ENCODE results near the gene NAA35.
A peak's percentile ranks its signal among the peaks of the same experiment; 100 is the strongest.

The NAA35 gene

DNA sequence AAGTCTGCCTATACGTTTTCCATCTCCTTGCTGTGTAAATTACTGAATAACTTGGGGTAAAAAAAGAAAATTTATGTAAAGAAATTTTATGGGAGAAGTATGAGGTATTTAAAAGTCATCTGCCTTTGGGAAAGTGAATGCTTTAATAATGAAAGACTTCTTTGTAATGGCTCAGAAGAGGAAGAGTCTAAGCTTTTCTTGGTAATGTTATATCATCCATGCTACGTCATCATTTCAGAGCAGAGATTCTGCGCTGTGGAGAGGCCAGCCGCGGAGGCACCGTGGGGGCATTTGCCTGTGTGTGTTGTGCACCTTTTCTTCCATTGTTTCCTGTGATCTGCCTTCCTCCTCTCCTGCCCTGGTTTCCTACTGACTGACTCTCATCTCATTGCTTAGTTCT lies 80.2 kb downstream of the NAA35 start:
- H3K27ac ChIP-seq, result no peak overlapping the region
- TF ChIP-seq, protein P1, sequence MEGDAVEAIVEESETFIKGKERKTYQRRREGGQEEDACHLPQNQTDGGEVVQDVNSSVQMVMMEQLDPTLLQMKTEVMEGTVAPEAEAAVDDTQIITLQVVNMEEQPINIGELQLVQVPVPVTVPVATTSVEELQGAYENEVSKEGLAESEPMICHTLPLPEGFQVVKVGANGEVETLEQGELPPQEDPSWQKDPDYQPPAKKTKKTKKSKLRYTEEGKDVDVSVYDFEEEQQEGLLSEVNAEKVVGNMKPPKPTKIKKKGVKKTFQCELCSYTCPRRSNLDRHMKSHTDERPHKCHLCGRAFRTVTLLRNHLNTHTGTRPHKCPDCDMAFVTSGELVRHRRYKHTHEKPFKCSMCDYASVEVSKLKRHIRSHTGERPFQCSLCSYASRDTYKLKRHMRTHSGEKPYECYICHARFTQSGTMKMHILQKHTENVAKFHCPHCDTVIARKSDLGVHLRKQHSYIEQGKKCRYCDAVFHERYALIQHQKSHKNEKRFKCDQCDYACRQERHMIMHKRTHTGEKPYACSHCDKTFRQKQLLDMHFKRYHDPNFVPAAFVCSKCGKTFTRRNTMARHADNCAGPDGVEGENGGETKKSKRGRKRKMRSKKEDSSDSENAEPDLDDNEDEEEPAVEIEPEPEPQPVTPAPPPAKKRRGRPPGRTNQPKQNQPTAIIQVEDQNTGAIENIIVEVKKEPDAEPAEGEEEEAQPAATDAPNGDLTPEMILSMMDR (IDR thresholded peaks at IDR 0.05; ENCODE audit: low read depth, low read length), result no peak
- no peaks in the 10 kb centered on the region for H3K27me3 ChIP-seq (ENCODE audit: insufficient read depth, low read depth, severe bottlenecking)
- no peak for DNase-seq
- H3K36me3 ChIP-seq, result peaks cover 54% of the 10 kb centered on the region
- H3K9me3 ChIP-seq (ENCODE audit: severe bottlenecking), result no peaks in the 10 kb centered on the region
- H3K4me3 ChIP-seq (ENCODE audit: low read depth, low read length), result no peak overlapping the region

DNA sequence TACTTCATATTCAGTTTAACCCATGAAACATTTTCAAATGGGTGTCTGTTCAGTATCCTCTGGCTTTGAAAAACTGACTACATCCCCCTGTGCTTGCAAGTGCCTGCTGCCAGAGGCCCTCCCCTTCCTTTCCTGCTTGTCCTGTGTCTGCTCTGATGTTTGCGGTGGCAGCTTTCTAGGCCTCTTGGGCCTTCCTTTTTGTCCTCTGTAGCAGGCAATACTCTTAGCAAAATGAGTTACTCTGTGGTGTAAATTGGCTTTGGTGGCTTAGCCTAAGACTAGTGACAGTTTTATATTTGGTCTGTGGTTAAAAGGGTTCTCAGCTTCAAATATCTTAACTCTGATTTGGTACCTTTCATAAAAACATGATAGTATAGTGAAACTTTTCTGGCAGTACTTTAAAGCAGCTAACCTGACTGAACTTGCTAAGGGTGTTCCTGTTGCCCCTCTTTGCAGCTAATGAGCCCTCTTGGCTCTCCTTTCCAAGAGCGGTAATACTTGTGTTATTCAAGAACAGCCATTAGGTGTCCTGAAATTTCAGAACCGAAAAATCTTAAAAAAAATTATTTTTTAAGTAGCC lies 81.8 kb downstream of the NAA35 start:
- no peak for DNase-seq
- Histone ChIP-seq H3K36me3 (peaks cover 56% of the 10 kb centered on the region), H3K27me3 (ENCODE audit: insufficient read depth, low read depth, severe bottlenecking) (no peaks in the 10 kb centered on the region), H3K4me3 (ENCODE audit: low read depth, low read length) (no peak overlapping the region), H3K27ac (no peak overlapping the region), H3K9me3 (ENCODE audit: severe bottlenecking) (no peaks in the 10 kb centered on the region)
- TF ChIP-seq, protein P1 (IDR thresholded peaks at IDR 0.05; ENCODE audit: low read depth, low read length), result no peak

DNA sequence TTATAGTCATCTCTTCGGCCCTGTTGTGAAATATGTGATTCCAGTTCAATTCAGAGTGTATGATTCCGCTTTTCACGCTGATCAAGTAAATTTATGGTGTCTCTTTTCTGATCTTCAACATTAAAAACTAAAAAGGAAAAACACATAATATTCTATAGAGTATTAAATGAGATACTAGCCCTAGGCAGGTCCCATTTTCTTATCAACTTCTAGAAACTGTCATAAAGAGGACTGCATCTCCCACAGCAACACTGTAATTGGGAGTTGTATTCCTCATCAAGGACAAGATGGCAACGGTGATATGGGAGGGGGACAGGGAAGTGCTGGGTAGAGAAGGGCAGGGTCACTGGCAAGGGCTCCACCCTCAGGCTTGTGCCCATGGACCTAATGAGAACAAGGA lies 86.8 kb downstream of the NAA35 start:
- Histone ChIP-seq H3K27me3 (ENCODE audit: insufficient read depth, low read depth, severe bottlenecking) (no peaks in the 10 kb centered on the region), H3K4me3 (ENCODE audit: low read depth, low read length) (no peak overlapping the region), H3K27ac (no peak overlapping the region), H3K36me3 (peaks cover 75% of the 10 kb centered on the region), H3K9me3 (ENCODE audit: severe bottlenecking) (no peaks in the 10 kb centered on the region)
- DNase-seq, result no peak
- TF ChIP-seq, protein P1 (IDR thresholded peaks at IDR 0.05; ENCODE audit: low read depth, low read length), result no peak

DNA sequence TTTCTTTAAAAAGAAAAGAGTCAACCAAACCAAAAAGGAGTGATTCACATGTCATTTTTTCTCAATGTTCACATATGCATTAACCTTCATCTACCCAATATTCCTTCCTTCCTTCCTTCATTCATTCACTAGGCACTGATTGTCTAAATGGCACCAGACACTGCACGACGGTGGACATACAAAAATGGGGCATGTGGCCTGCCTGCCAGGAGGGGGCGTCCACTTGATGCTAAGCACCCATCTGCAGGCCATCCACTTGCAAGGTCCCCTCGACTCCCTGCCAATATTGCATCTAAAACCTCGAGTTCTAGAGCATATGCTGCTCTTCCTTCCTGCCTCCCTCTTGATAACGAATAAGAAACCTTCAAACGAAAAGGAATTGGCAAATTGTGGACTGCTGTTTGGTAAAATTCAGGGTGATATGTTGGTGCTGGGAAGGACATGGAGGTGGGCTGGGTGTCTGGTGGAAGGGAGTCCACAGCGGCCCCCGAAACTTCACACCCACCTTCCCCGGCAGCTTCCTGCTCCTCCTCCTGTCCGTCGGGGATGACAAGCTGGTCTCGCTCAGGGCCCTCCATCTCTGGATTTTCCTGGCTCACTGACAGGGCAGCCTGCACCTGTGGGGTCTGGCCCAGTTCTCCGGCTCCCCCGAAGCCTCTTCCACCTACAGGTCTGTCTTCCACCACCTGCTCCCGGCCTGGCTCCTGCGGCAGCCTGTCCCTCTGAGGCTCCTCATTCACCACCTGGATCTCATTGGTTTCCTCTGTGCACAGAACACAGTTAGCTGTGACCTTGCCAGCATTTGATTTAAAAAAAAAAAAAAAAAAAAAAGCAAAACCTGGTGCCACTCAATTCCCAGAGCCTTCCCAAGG lies 94.2 kb downstream of the NAA35 start:
- Histone ChIP-seq H3K36me3 (peaks cover 56% of the 10 kb centered on the region), H3K27ac (no peak overlapping the region), H3K9me3 (ENCODE audit: severe bottlenecking) (no peaks in the 10 kb centered on the region), H3K4me3 (ENCODE audit: low read depth, low read length) (no peak overlapping the region), H3K27me3 (ENCODE audit: insufficient read depth, low read depth, severe bottlenecking) (no peaks in the 10 kb centered on the region)
- peak; percentile 64 for DNase-seq
- TF ChIP-seq, protein P1 (IDR thresholded peaks at IDR 0.05; ENCODE audit: low read depth, low read length), result peak; percentile 83

DNA sequence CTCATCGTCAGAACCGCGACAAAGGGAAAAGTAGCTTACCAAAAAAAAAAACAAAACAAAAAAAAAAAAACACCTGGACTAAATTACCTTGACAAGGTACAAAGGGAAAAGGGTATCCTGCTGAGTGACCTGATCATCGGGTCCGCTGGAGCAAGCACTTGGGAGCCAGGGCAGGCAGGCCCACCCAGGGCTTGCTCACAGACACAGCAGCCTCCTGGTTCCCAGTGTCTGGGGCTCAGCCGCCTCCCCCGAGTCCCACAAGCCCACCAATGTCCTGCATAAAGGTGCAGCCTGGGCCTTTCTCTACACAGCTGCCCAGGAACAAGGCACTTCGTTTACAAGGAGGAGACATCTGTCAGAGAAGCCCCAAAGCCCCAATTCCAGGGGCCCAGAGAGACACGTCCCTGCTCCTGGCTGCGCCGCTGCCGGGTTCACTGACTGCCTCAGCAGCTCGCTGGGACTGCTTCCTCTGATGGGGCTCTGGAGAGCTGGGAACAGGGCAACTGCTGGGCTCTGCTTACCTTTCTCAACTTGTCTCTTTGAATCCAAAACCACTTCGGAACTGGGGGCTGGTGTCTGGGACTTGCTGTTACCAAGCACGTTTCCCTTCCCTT lies 95.0 kb downstream of the NAA35 start:
- H3K27ac ChIP-seq, result no peak overlapping the region
- H3K4me3 ChIP-seq (ENCODE audit: low read depth, low read length), result no peak overlapping the region
- DNase-seq, result no peak
- peaks cover 48% of the 10 kb centered on the region for H3K36me3 ChIP-seq
- no peaks in the 10 kb centered on the region for H3K27me3 ChIP-seq (ENCODE audit: insufficient read depth, low read depth, severe bottlenecking)
- TF ChIP-seq, protein P1 (IDR thresholded peaks at IDR 0.05; ENCODE audit: low read depth, low read length), result no peak
- no peaks in the 10 kb centered on the region for H3K9me3 ChIP-seq (ENCODE audit: severe bottlenecking)
